Body of pancreas (tissue), 4 donors: ENCODE results near the gene WNT9A. TPM values are rescaled to one million over a fixed set of nuclear protein-coding genes. Genes with fewer than 3 reads are reported as not detected.

Experiments used
- ATAC-seq: fragments of 150-250 bp; one replicate; pipeline ENCODE4 v1.9.1; 2016
- DNase-seq, 4 donors: peaks; one replicate each; pipeline ENCODE4 v3.0.0-alpha.2; 2019
- H3K27ac ChIP-seq, 4 donors: fragments of 200-600 bp; sonication (generic); 1 replicate in 3 of 4; 2 replicates in 1 of 4; pipeline versions ENCODE4 v1.5.1 to v1.6.1; 2016 to 2019; ENCODE audit warnings: mild to moderate bottlenecking in 1 of 4, mixed read lengths in 1 of 4, moderate library complexity in 1 of 4
- H3K27me3 ChIP-seq, 2 donors: fragments of 200-600 bp; sonication (generic); one replicate each; pipeline ENCODE4 v1.6.0; 2016; ENCODE audit warnings: mild to moderate bottlenecking in 1 of 2
- H3K36me3 ChIP-seq, 2 donors: fragments of 200-600 bp; sonication (generic); replicated peaks in 1 of 2; 2 replicates each; pipeline ENCODE4 v1.5.1; 2016; ENCODE audit warnings: low read depth in 2 of 2; ENCODE audit not compliant: insufficient read depth in 1 of 2
- H3K4me1 ChIP-seq: fragments of 200-600 bp; sonication (generic); one replicate; pipeline ENCODE4 v1.6.0; 2016
- H3K4me3 ChIP-seq, 2 donors: fragments of 200-600 bp; sonication (generic); 1 replicate in 1 of 2; 2 replicates in 1 of 2; pipeline ENCODE4 v1.5.1; 2016 to 2019
- H3K9me3 ChIP-seq, 3 donors: fragments of 200-600 bp; sonication (generic); 1 replicate in 2 of 3; 2 replicates in 1 of 3; pipeline ENCODE4 v1.5.1; 2016
- POLR2A ChIP-seq, 3 donors: fragments of 450-650 bp; IDR thresholded peaks; one replicate each; pipeline ENCODE4 v1.6.1; 2016; ENCODE audit warnings: antibody characterized with exemption in 3 of 3, mild to moderate bottlenecking in 2 of 3
- WGBS, 2 donors: methylation state at CpG; one replicate each; pipeline ENCODE4 v1.1.5; 2017; 5-methylcytosine and 5-hydroxymethylcytosine counted together
- intact Hi-C: fragments of 100-400 bp; cut with DNase I; formaldehyde crosslinking; loops from one replicate; pipeline ENCODE4 v1.15.1; 2023
- total RNA-seq, 2 donors: library from RNA; depleted of rRNA; stranded (reverse); fragments of >200 nt; gene quantifications; one replicate each; pipeline ENCODE4 v1.1.0, GENCODE V29; 2016
- TF ChIP-seq, protein P1 (sequence below), 7 experiments: fragments of 450-650 bp in 4 of 7; fragments of 200-600 bp in 3 of 7; sonication (generic) in 3 of 7; IDR thresholded peaks; one replicate each; pipeline ENCODE4 v1.5.1; 2016 to 2019; ENCODE audit warnings: antibody characterized with exemption in 7 of 7

WNT9A gene
- total RNA-seq, 2 donors from 2014 or later, result 0.66 to 2.1 TPM

GRCh38 chr1:227949954-227950734, 2.4 kb upstream of the WNT9A start:
- TF ChIP-seq POLR2A (IDR thresholded peaks at IDR 0.05), result no peak
- TF ChIP-seq, protein P1, sequence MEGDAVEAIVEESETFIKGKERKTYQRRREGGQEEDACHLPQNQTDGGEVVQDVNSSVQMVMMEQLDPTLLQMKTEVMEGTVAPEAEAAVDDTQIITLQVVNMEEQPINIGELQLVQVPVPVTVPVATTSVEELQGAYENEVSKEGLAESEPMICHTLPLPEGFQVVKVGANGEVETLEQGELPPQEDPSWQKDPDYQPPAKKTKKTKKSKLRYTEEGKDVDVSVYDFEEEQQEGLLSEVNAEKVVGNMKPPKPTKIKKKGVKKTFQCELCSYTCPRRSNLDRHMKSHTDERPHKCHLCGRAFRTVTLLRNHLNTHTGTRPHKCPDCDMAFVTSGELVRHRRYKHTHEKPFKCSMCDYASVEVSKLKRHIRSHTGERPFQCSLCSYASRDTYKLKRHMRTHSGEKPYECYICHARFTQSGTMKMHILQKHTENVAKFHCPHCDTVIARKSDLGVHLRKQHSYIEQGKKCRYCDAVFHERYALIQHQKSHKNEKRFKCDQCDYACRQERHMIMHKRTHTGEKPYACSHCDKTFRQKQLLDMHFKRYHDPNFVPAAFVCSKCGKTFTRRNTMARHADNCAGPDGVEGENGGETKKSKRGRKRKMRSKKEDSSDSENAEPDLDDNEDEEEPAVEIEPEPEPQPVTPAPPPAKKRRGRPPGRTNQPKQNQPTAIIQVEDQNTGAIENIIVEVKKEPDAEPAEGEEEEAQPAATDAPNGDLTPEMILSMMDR (IDR thresholded peaks at IDR 0.05), result no peak
- ATAC-seq (no peak), DNase-seq (peak in 1 of 4 donors; percentile 9)
- intact Hi-C loops, result loop anchor here (5.0 to 10.0 kb wide), 2 partner anchors 188 to 465 kb away; no protein-coding TSS in a partner anchor
- WGBS, 2 donors, result 82 to 93% methylated on average over 8 to 13 of the region's 13 CpGs
- no peaks in the 10 kb centered on the region for H3K27me3 ChIP-seq
- H3K9me3 ChIP-seq, result no peaks in the 10 kb centered on the region
- peaks cover 30% of the 10 kb centered on the region for H3K4me1 ChIP-seq
- H3K4me3 ChIP-seq, result no peak overlapping the region
- H3K27ac ChIP-seq, result no peak overlapping the region
- H3K36me3 ChIP-seq, result no peaks in the 10 kb centered on the region

DNA sequence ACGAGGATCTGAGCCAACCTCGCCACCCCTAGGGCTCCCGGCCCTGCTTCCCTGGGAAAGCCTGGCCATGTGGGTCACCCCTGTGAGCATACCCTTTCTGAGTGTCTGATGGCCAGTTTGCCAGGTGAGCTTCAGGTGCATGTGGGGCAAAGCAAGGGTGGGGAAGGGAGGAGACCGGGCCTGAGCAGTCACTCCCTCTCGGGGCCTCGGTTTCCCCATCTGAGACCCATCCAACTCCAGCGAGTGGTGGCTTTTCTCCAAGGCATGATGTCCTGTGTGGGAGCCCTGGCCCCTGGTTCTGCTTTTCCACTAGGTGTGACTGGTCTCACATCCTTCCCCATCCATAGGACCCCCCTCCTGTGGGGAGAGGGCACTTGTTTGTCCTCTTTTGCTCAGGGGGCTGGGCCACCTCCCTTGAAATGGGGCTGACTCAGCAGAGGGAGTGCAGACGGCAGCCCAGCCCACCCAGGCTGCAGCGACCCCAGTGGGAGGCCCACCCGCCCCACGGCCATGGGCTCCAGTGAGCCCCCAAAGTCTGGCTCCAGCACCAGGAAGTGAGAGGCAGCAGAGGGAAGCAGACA, 1.7 kb upstream of the WNT9A start:
- ATAC-seq, result no peak
- no peak overlapping the region for H3K4me3 ChIP-seq
- H3K36me3 ChIP-seq, result no peaks in the 10 kb centered on the region
- TF ChIP-seq POLR2A (IDR thresholded peaks at IDR 0.05), result no peak
- TF ChIP-seq, protein P1 (IDR thresholded peaks at IDR 0.05), result no peak
- H3K9me3 ChIP-seq, result no peaks in the 10 kb centered on the region
- no peaks in the 10 kb centered on the region for H3K27me3 ChIP-seq
- peaks cover 35% of the 10 kb centered on the region for H3K4me1 ChIP-seq
- WGBS, 2 donors, result 74 to 79% methylated on average over 7 to 11 of the region's 11 CpGs
- no peak overlapping the region for H3K27ac ChIP-seq
- peak in 1 of 4 donors; percentile 8 for DNase-seq
- intact Hi-C loops, result loop anchor here (5.0 to 10.0 kb wide), 2 partner anchors 187 to 465 kb away; no protein-coding TSS in a partner anchor

- DNase-seq (peak in 1 of 4 donors; percentile 11), ATAC-seq (no peak)
- WGBS, 2 donors, result 28 to 70% methylated on average over 3 to 25 of the region's 25 CpGs
These were observed 945 bp upstream of the WNT9A start for GRCh38 chr1:227948493-227949260.

GRCh38 chr1:227947386-227947675, 401 bp downstream of the WNT9A start:
- Histone ChIP-seq H3K4me1 (peaks cover 35% of the 10 kb centered on the region), H3K9me3 (no peaks in the 10 kb centered on the region), H3K36me3 (no peaks in the 10 kb centered on the region), H3K27ac (peak overlapping the region; percentile 80 to 91 (median 86)), H3K4me3 (peak overlapping the region in 1 of 2 donors; percentile 27), H3K27me3 (no peaks in the 10 kb centered on the region)
- WGBS, 2 donors, result 0% methylated on average over 4 to 35 of the region's 36 CpGs
- intact Hi-C loops, result loop anchor here (5.0 to 10.0 kb wide), 2 partner anchors 185 to 463 kb away; no protein-coding TSS in a partner anchor
- ATAC-seq, result peak; percentile 1
- no peak for DNase-seq
- TF ChIP-seq, protein P1 (IDR thresholded peaks at IDR 0.05), result no peak
- TF ChIP-seq POLR2A (IDR thresholded peaks at IDR 0.05), result no peak

More at GRCh38 chr1:227948493-227949260, 945 bp upstream of the WNT9A start:
- Histone ChIP-seq H3K27ac (no peak overlapping the region), H3K9me3 (no peaks in the 10 kb centered on the region), H3K27me3 (no peaks in the 10 kb centered on the region), H3K4me1 (peaks cover 35% of the 10 kb centered on the region), H3K4me3 (peak overlapping the region in 1 of 2 donors; percentile 29), H3K36me3 (no peaks in the 10 kb centered on the region)
- intact Hi-C loops, result loop anchor here (5.0 to 10.0 kb wide), 2 partner anchors 186 to 464 kb away; no protein-coding TSS in a partner anchor
- TF ChIP-seq, protein P1 (IDR thresholded peaks at IDR 0.05), result no peak
- no peak for TF ChIP-seq POLR2A (IDR thresholded peaks at IDR 0.05)
